ENCODE measurements around the gene ARAF. TPM values are rescaled to one million over a fixed set of nuclear protein-coding genes. Genes with fewer than 3 reads are reported as not detected.

Gene ARAF
- total and polyA plus RNA-seq, 2 donors (not counting 1 experiment from before 2014, with no cell fraction given), result 14.4 to 40.9 TPM

GRCh38 chrX:47579537-47579936 lies 18.5 kb downstream of the ARAF start:
- peak overlapping the region; percentile 71 for H3K27ac ChIP-seq (ENCODE audit: insufficient read depth, low read length)

DNA sequence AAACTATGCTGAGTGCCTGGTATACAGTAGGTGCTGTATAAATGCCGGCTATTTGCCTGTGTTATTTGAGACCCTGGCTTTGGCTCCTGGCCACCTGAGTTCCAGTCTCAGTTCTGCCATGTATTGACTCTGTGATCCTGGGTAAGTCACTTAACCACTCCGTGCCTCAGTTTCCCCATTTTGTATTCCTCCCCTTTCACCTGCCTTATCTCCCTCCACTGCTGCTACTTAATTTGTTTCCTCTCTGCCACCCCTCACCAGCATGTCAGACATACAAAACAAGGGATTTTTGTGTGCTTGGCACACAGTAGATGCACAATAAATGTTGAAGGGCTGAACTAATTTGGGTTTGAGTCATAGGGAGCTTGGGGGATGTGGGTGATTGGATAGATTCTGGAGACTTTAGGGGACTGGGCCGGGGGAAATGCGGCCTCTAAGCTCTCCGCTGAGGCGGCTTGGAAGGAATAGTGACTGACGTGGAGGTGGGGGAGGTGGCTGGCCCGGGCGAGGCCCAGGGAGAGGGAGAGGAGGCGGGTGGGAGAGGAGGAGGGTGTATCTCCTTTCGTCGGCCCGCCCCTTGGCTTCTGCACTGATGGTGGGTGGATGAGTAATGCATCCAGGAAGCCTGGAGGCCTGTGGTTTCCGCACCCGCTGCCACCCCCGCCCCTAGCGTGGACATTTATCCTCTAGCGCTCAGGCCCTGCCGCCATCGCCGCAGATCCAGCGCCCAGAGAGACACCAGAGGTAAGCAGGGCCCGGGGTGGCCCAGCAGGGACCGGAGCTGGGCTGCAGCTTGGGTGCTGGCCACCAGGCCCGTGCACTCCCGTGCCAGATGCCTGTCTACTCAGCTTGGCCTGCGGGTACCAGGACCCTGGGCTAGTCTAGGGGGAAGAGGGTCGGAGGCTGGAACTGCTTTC lies 21.0 kb downstream of the ARAF start, which contains the start of gene TIMP1:
Gene TIMP1 (plus strand): TSS at position 706 of the 917 bp plus-strand sequence. CDS start 980 bp downstream, outside the sequence.
- DNase-seq (ENCODE audit: low read depth in 2 of 2), result peak; percentile 93 to 94
- Histone ChIP-seq H2AFZ (ENCODE audit: low read length) (no peak within 1 kb of the TSS), H3K27ac (ENCODE audit: insufficient read depth, low read length) (peak within 1 kb of the TSS; percentile 83), H3K27me3 (ENCODE audit: control insufficient read depth, insufficient read depth, low read length) (no peaks in the 10 kb centered on the region), H3K36me3 (ENCODE audit: control insufficient read depth, insufficient read depth, low read length) (peaks cover 3% of the 10 kb centered on the region), H3K9ac (ENCODE audit: insufficient read depth, low read length) (peak within 1 kb of the TSS; percentile 87), H3K4me2 (ENCODE audit: extremely low read depth, insufficient read depth, low read length) (peak within 1 kb of the TSS; percentile 85), H3K4me1 (ENCODE audit: control insufficient read depth, extremely low read depth, insufficient read depth, low read length) (peaks cover 14% of the 10 kb centered on the region), H4K20me1 (ENCODE audit: control insufficient read depth, extremely low read depth, insufficient read depth, low read length) (no peaks in the 10 kb centered on the region), H3K79me2 (ENCODE audit: control insufficient read depth, insufficient read depth, low read length) (peaks cover 26% of the 10 kb centered on the region), H3K4me3 (replicated peaks in 1 of 4; ENCODE audit: control extremely low read depth in 1 of 4, insufficient read depth in 1 of 4, low read depth in 3 of 4, low read length in 4 of 4) (peak within 1 kb of the TSS; percentile 66 to 77 (median 73)), H3K9me3 (ENCODE audit: control insufficient read depth, insufficient read depth, low read depth, low read length) (no peaks in the 10 kb centered on the region)
- TF ChIP-seq EZH2 (IDR thresholded peaks at IDR 0.05; ENCODE audit: low read length, missing control alignments) (no peak), CTCF (conservative IDR thresholded peaks at IDR 0.05 in 1 of 2, IDR thresholded peaks at IDR 0.05 in 1 of 2; ENCODE audit: low read depth in 1 of 2, low read length in 2 of 2) (no peak)

More at GRCh38 chrX:47579537-47579936, 18.5 kb downstream of the ARAF start:
- peaks cover 14% of the 10 kb centered on the region for H3K4me1 ChIP-seq (ENCODE audit: control insufficient read depth, extremely low read depth, insufficient read depth, low read length)
- H3K27me3 ChIP-seq (ENCODE audit: control insufficient read depth, insufficient read depth, low read length), result no peaks in the 10 kb centered on the region
- DNase-seq (ENCODE audit: low read depth in 2 of 2), result peak; percentile 78 to 85
- H3K9me3 ChIP-seq (ENCODE audit: control insufficient read depth, insufficient read depth, low read depth, low read length), result no peaks in the 10 kb centered on the region
- no peak for TF ChIP-seq CTCF (conservative IDR thresholded peaks at IDR 0.05 in 1 of 2, IDR thresholded peaks at IDR 0.05 in 1 of 2; ENCODE audit: low read depth in 1 of 2, low read length in 2 of 2)
- no peak for TF ChIP-seq EZH2 (IDR thresholded peaks at IDR 0.05; ENCODE audit: low read length, missing control alignments)
- H3K9ac ChIP-seq (ENCODE audit: insufficient read depth, low read length), result no peak overlapping the region
- H4K20me1 ChIP-seq (ENCODE audit: control insufficient read depth, extremely low read depth, insufficient read depth, low read length), result no peaks in the 10 kb centered on the region
- no peak overlapping the region for H3K4me3 ChIP-seq (replicated peaks in 1 of 4; ENCODE audit: control extremely low read depth in 1 of 4, insufficient read depth in 1 of 4, low read depth in 3 of 4, low read length in 4 of 4)
- no peak overlapping the region for H2AFZ ChIP-seq (ENCODE audit: low read length)
- H3K36me3 ChIP-seq (ENCODE audit: control insufficient read depth, insufficient read depth, low read length), result no peaks in the 10 kb centered on the region
- H3K4me2 ChIP-seq (ENCODE audit: extremely low read depth, insufficient read depth, low read length), result no peak overlapping the region
- peaks cover 23% of the 10 kb centered on the region for H3K79me2 ChIP-seq (ENCODE audit: control insufficient read depth, insufficient read depth, low read length)

DNA sequence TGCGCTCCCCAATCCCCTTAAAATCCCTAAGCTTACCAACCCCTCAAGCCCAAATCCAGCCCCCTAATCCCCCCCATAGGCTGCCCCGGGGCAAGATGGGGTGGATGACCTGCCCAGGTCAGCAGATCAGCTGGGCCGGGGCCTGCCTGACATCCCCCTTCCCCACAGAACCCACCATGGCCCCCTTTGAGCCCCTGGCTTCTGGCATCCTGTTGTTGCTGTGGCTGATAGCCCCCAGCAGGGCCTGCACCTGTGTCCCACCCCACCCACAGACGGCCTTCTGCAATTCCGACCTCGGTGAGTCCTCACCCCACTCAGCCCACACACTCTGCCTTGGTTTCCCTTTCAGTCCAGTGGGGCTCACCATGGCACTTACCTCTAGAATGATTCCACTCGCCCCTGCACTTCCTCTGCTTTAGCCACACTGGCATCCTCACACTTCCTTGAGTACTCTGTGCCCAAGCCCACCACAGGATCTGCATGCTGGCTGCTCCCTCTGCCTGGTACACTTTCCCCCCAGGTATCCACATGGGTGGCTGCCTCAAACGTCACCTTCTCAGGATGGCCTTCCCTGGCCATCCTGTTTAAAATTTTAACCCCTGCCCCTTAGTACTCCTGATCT lies 22.3 kb downstream of the ARAF start:
- H3K9ac ChIP-seq (ENCODE audit: insufficient read depth, low read length), result peak overlapping the region; percentile 53

More for the DNA sequence above, 22.3 kb downstream of the ARAF start:
- H2AFZ ChIP-seq (ENCODE audit: low read length), result no peak overlapping the region
- H4K20me1 ChIP-seq (ENCODE audit: control insufficient read depth, extremely low read depth, insufficient read depth, low read length), result no peaks in the 10 kb centered on the region
- no peaks in the 10 kb centered on the region for H3K27me3 ChIP-seq (ENCODE audit: control insufficient read depth, insufficient read depth, low read length)
- peak overlapping the region; percentile 85 for H3K4me2 ChIP-seq (ENCODE audit: extremely low read depth, insufficient read depth, low read length)
- peak overlapping the region; percentile 66 to 77 (median 73) for H3K4me3 ChIP-seq (replicated peaks in 1 of 4; ENCODE audit: control extremely low read depth in 1 of 4, insufficient read depth in 1 of 4, low read depth in 3 of 4, low read length in 4 of 4)
- H3K9me3 ChIP-seq (ENCODE audit: control insufficient read depth, insufficient read depth, low read depth, low read length), result no peaks in the 10 kb centered on the region
- peaks cover 7% of the 10 kb centered on the region for H3K4me1 ChIP-seq (ENCODE audit: control insufficient read depth, extremely low read depth, insufficient read depth, low read length)
- H3K27ac ChIP-seq (ENCODE audit: insufficient read depth, low read length), result peak overlapping the region; percentile 83
- TF ChIP-seq CTCF (conservative IDR thresholded peaks at IDR 0.05 in 1 of 2, IDR thresholded peaks at IDR 0.05 in 1 of 2; ENCODE audit: low read depth in 1 of 2, low read length in 2 of 2) (no peak), EZH2 (IDR thresholded peaks at IDR 0.05; ENCODE audit: low read length, missing control alignments) (no peak)
- no peak for DNase-seq (ENCODE audit: low read depth in 2 of 2)
- H3K79me2 ChIP-seq (ENCODE audit: control insufficient read depth, insufficient read depth, low read length), result peaks cover 26% of the 10 kb centered on the region
- peaks cover 3% of the 10 kb centered on the region for H3K36me3 ChIP-seq (ENCODE audit: control insufficient read depth, insufficient read depth, low read length)

Measured in fibroblast of lung (primary cell).